ENCODE data around the gene THUMPD2.
A peak's percentile ranks its signal among the peaks of the same experiment; 100 is the strongest.

The THUMPD2 gene

GRCh38 chr2:39757156-39757555 lies 21.9 kb downstream of the THUMPD2 start:
- peaks cover 0 to 3% of the 10 kb centered on the region in 2 donors for H3K9me3 ChIP-seq (replicated peaks in 1 of 2; ENCODE audit: control insufficient read depth in 2 of 2, insufficient read depth in 1 of 2, low read depth in 1 of 2, low read length in 2 of 2)
- DNase-seq (ENCODE audit: low spot score), result no peak
- H3K4me3 ChIP-seq (ENCODE audit: low read length in 2 of 2), result peak overlapping the region in 1 of 2 donors; percentile 47
- H3K4me1 ChIP-seq (ENCODE audit: control insufficient read depth in 2 of 2, insufficient read depth in 1 of 2, low read depth in 1 of 2, low read length in 2 of 2), result no peaks in the 10 kb centered on the region
- H3K14ac ChIP-seq (ENCODE audit: low read length), result no peak overlapping the region
- no peak overlapping the region for H3K9ac ChIP-seq (ENCODE audit: low read depth, low read length, poor library complexity)
- H3K27ac ChIP-seq (replicated peaks; ENCODE audit: low read length), result no peak overlapping the region
- H4K8ac ChIP-seq (ENCODE audit: low read depth, low read length), result no peak overlapping the region
- H2AK5ac ChIP-seq (ENCODE audit: low read depth, low read length), result no peak overlapping the region
- H3K23ac ChIP-seq (ENCODE audit: low read depth, low read length, poor library complexity), result no peak overlapping the region
- no peaks in the 10 kb centered on the region for H3K79me1 ChIP-seq (ENCODE audit: low read depth, low read length)
- H2BK12ac ChIP-seq (ENCODE audit: low read length), result no peak overlapping the region
- no peak overlapping the region for H2BK15ac ChIP-seq (ENCODE audit: low read length)
- H3K27me3 ChIP-seq (ENCODE audit: control insufficient read depth in 3 of 3, insufficient read depth in 3 of 3, low read depth in 1 of 3, low read length in 3 of 3), result no peaks in the 10 kb centered on the region
- no peak overlapping the region for H3K4ac ChIP-seq (ENCODE audit: low read length)
- H3K36me3 ChIP-seq (replicated peaks in 1 of 2; ENCODE audit: control insufficient read depth in 2 of 2, insufficient read depth in 2 of 2, low read length in 2 of 2), result peaks cover 12 to 50% of the 10 kb centered on the region in 2 donors
- no CpG with 5 or more reads among the region's 4 CpGs for WGBS, 2 donors (ENCODE audit: extremely low coverage in 2 of 2, insufficient read length in 2 of 2, insufficient replicate concordance in 1 of 2)
- H2BK5ac ChIP-seq (ENCODE audit: low read length), result no peak overlapping the region
- H2AFZ ChIP-seq (ENCODE audit: low read length), result no peak overlapping the region
- H3K4me2 ChIP-seq (ENCODE audit: insufficient read depth, low read length, poor library complexity, severe bottlenecking), result no peak overlapping the region
- no peak overlapping the region for H3K18ac ChIP-seq (ENCODE audit: low read length)
- no peak overlapping the region for H2BK120ac ChIP-seq (ENCODE audit: low read depth, low read length)
- no peak overlapping the region for H4K91ac ChIP-seq (ENCODE audit: low read depth, low read length, poor library complexity)

- H3K36me3 ChIP-seq (replicated peaks in 1 of 2; ENCODE audit: control insufficient read depth in 2 of 2, insufficient read depth in 2 of 2, low read length in 2 of 2), result peaks cover 14 to 46% of the 10 kb centered on the region in 2 donors
Observed at GRCh38 chr2:39755466-39755865, 23.6 kb downstream of the THUMPD2 start.

GRCh38 chr2:39743269-39743776 lies 35.7 kb downstream of the THUMPD2 start:
- WGBS, 2 donors (ENCODE audit: extremely low coverage in 2 of 2, insufficient read length in 2 of 2, insufficient replicate concordance in 1 of 2), result no CpG with 5 or more reads among the region's 1 CpG
- Histone ChIP-seq H3K4me3 (ENCODE audit: low read length in 2 of 2) (no peak overlapping the region), H2BK5ac (ENCODE audit: low read length) (no peak overlapping the region), H3K18ac (ENCODE audit: low read length) (no peak overlapping the region), H3K14ac (ENCODE audit: low read length) (no peak overlapping the region), H3K23ac (ENCODE audit: low read depth, low read length, poor library complexity) (no peak overlapping the region), H3K27me3 (ENCODE audit: control insufficient read depth in 3 of 3, insufficient read depth in 3 of 3, low read depth in 1 of 3, low read length in 3 of 3) (no peaks in the 10 kb centered on the region), H2AFZ (ENCODE audit: low read length) (peak overlapping the region; percentile 53), H3K4me1 (ENCODE audit: control insufficient read depth in 2 of 2, insufficient read depth in 1 of 2, low read depth in 1 of 2, low read length in 2 of 2) (peaks cover 0 to 3% of the 10 kb centered on the region in 2 donors), H3K9ac (ENCODE audit: low read depth, low read length, poor library complexity) (no peak overlapping the region), H3K36me3 (replicated peaks in 1 of 2; ENCODE audit: control insufficient read depth in 2 of 2, insufficient read depth in 2 of 2, low read length in 2 of 2) (peaks cover 8 to 24% of the 10 kb centered on the region in 2 donors), H3K4me2 (ENCODE audit: insufficient read depth, low read length, poor library complexity, severe bottlenecking) (no peak overlapping the region), H2BK120ac (ENCODE audit: low read depth, low read length) (no peak overlapping the region), H4K91ac (ENCODE audit: low read depth, low read length, poor library complexity) (no peak overlapping the region), H3K79me1 (ENCODE audit: low read depth, low read length) (no peaks in the 10 kb centered on the region), H2BK12ac (ENCODE audit: low read length) (no peak overlapping the region), H3K27ac (replicated peaks; ENCODE audit: low read length) (no peak overlapping the region), H3K4ac (ENCODE audit: low read length) (no peak overlapping the region), H3K9me3 (replicated peaks in 1 of 2; ENCODE audit: control insufficient read depth in 2 of 2, insufficient read depth in 1 of 2, low read depth in 1 of 2, low read length in 2 of 2) (no peaks in the 10 kb centered on the region), H4K8ac (ENCODE audit: low read depth, low read length) (no peak overlapping the region), H2BK15ac (ENCODE audit: low read length) (no peak overlapping the region), H2AK5ac (ENCODE audit: low read depth, low read length) (no peak overlapping the region)
- DNase-seq (ENCODE audit: low spot score), result no peak

More at GRCh38 chr2:39755466-39755865, 23.6 kb downstream of the THUMPD2 start:
- Histone ChIP-seq H3K79me1 (ENCODE audit: low read depth, low read length) (no peaks in the 10 kb centered on the region), H3K23ac (ENCODE audit: low read depth, low read length, poor library complexity) (no peak overlapping the region), H2BK120ac (ENCODE audit: low read depth, low read length) (no peak overlapping the region), H3K4me2 (ENCODE audit: insufficient read depth, low read length, poor library complexity, severe bottlenecking) (no peak overlapping the region), H2BK15ac (ENCODE audit: low read length) (no peak overlapping the region), H3K27me3 (ENCODE audit: control insufficient read depth in 3 of 3, insufficient read depth in 3 of 3, low read depth in 1 of 3, low read length in 3 of 3) (no peaks in the 10 kb centered on the region), H2AK5ac (ENCODE audit: low read depth, low read length) (no peak overlapping the region), H3K14ac (ENCODE audit: low read length) (no peak overlapping the region), H3K4me1 (ENCODE audit: control insufficient read depth in 2 of 2, insufficient read depth in 1 of 2, low read depth in 1 of 2, low read length in 2 of 2) (no peaks in the 10 kb centered on the region), H2BK12ac (ENCODE audit: low read length) (no peak overlapping the region), H4K8ac (ENCODE audit: low read depth, low read length) (no peak overlapping the region), H3K4ac (ENCODE audit: low read length) (no peak overlapping the region), H3K18ac (ENCODE audit: low read length) (no peak overlapping the region), H4K91ac (ENCODE audit: low read depth, low read length, poor library complexity) (no peak overlapping the region), H2BK5ac (ENCODE audit: low read length) (no peak overlapping the region), H2AFZ (ENCODE audit: low read length) (no peak overlapping the region), H3K27ac (replicated peaks; ENCODE audit: low read length) (no peak overlapping the region), H3K9ac (ENCODE audit: low read depth, low read length, poor library complexity) (no peak overlapping the region), H3K9me3 (replicated peaks in 1 of 2; ENCODE audit: control insufficient read depth in 2 of 2, insufficient read depth in 1 of 2, low read depth in 1 of 2, low read length in 2 of 2) (peaks cover 0 to 3% of the 10 kb centered on the region in 2 donors), H3K4me3 (ENCODE audit: low read length in 2 of 2) (no peak overlapping the region)
- no CpG with 5 or more reads among the region's 1 CpG for WGBS, 2 donors (ENCODE audit: extremely low coverage in 2 of 2, insufficient read length in 2 of 2, insufficient replicate concordance in 1 of 2)
- DNase-seq (ENCODE audit: low spot score), result no peak

- Histone ChIP-seq H3K4ac (ENCODE audit: low read length) (no peak overlapping the region), H3K23ac (ENCODE audit: low read depth, low read length, poor library complexity) (no peak overlapping the region), H3K79me1 (ENCODE audit: low read depth, low read length) (no peaks in the 10 kb centered on the region), H3K27ac (replicated peaks; ENCODE audit: low read length) (no peak overlapping the region), H2BK12ac (ENCODE audit: low read length) (no peak overlapping the region), H3K18ac (ENCODE audit: low read length) (no peak overlapping the region), H3K9ac (ENCODE audit: low read depth, low read length, poor library complexity) (no peak overlapping the region), H2BK5ac (ENCODE audit: low read length) (no peak overlapping the region), H4K91ac (ENCODE audit: low read depth, low read length, poor library complexity) (no peak overlapping the region), H2AFZ (ENCODE audit: low read length) (no peak overlapping the region), H3K4me1 (ENCODE audit: control insufficient read depth in 2 of 2, insufficient read depth in 1 of 2, low read depth in 1 of 2, low read length in 2 of 2) (peaks cover 6 to 10% of the 10 kb centered on the region in 2 donors), H3K4me2 (ENCODE audit: insufficient read depth, low read length, poor library complexity, severe bottlenecking) (no peak overlapping the region), H2BK120ac (ENCODE audit: low read depth, low read length) (no peak overlapping the region), H3K4me3 (ENCODE audit: low read length in 2 of 2) (no peak overlapping the region), H3K9me3 (replicated peaks in 1 of 2; ENCODE audit: control insufficient read depth in 2 of 2, insufficient read depth in 1 of 2, low read depth in 1 of 2, low read length in 2 of 2) (no peaks in the 10 kb centered on the region), H4K8ac (ENCODE audit: low read depth, low read length) (no peak overlapping the region), H3K14ac (ENCODE audit: low read length) (no peak overlapping the region), H2BK15ac (ENCODE audit: low read length) (no peak overlapping the region), H2AK5ac (ENCODE audit: low read depth, low read length) (no peak overlapping the region), H3K36me3 (replicated peaks in 1 of 2; ENCODE audit: control insufficient read depth in 2 of 2, insufficient read depth in 2 of 2, low read length in 2 of 2) (peaks cover 8 to 24% of the 10 kb centered on the region in 2 donors), H3K27me3 (ENCODE audit: control insufficient read depth in 3 of 3, insufficient read depth in 3 of 3, low read depth in 1 of 3, low read length in 3 of 3) (no peaks in the 10 kb centered on the region)
- DNase-seq (ENCODE audit: low spot score), result no peak
- WGBS, 2 donors (ENCODE audit: extremely low coverage in 2 of 2, insufficient read length in 2 of 2, insufficient replicate concordance in 1 of 2), result no CpG with 5 or more reads among the region's 1 CpG
Observed at GRCh38 chr2:39741871-39742270, 37.2 kb downstream of the THUMPD2 start.

All from neuronal stem cell (in vitro differentiated cells).